HS-5 (cell line): ENCODE results near the gene CHST9.
"Not testable (repeated sequence)": the region's sequence is repeated elsewhere in the genome, so short reads cannot be mapped to it uniquely, and the experiment has no call there.

Experiments used
- DNase-seq: peaks from one replicate; pipeline ENCODE4 v3.0.0-alpha.2; 2012; ENCODE audit warnings: low read depth

The CHST9 gene

DNA sequence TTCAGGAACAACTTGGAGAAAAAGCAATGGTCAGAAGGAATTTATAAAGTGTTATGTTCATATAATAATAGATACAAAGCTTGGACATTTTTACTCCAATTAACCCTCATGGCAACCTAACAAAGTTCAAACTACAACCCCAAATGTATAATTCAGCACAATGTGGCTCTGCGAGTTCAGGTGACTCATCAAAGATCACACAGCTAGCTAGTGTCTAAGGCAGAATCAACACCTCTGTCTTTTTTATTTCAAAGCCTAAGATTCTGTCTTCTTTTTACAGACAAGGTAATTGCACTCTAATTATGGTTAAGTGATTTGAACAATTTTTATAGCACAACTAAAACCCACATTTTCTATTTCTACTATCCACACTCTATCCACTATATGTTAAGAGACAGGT is 90.5 kb downstream of the CHST9 start:
- DNase-seq: no peak

DNA sequence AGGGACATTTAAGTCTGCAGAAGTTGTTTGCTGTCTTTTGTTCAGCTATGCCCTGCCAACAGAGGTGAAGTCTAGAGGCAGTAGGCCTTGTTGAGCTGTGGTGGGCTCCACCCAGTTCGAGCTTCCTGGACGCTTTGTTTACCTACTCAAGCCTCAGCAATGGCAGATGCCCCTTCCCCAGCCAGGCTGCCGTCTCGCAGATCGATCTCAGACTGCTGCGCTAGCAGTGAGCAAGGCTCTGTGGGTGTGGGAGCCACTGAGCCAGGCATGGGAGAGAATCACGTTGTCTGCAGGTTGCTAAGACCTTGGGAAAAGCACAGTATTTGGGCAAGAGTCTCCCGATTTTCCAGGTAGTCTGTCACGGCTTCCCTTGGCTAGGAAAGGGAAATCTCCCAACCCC is 91.8 kb downstream of the CHST9 start:
- DNase-seq: not testable (repeated sequence)

DNA sequence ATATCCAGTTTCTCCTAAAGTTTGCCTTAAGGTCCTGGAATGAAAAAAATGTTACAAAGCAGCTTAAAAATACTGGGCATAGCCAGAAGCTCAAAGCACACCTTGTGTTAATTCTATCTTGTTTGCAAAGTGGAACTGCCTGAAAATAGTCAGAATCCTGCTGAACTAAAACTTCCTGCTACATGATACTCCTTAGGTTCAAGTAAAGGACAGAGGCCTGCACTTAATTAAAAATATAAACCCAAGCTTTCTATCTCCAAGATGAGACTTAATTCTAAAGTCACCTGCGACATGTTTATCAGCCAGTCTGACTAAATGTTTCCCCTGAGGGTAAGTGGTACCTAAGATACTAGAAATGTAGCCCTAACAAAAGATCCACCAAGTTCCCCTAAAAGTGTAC is 103.4 kb downstream of the CHST9 start:
- no peak for DNase-seq

DNA sequence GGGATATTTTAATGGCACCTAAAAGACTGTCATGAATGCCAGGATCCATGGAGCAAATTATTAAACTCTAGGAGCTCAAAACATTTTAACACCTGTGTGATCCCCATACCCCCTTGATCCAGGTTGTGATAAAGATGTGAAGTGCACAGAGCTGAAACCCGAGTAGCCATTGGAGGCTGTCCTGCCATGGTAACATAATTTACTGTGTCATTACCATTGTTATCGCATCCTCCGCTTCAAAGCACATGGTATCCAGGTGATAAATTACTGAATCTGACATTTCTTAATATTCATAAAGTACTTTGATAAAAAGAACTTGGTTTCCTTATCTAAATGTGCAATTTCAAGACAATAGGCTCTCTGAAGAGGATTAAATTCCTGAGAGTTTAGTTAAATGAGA is 109.3 kb downstream of the CHST9 start:
- DNase-seq: no peak

DNA sequence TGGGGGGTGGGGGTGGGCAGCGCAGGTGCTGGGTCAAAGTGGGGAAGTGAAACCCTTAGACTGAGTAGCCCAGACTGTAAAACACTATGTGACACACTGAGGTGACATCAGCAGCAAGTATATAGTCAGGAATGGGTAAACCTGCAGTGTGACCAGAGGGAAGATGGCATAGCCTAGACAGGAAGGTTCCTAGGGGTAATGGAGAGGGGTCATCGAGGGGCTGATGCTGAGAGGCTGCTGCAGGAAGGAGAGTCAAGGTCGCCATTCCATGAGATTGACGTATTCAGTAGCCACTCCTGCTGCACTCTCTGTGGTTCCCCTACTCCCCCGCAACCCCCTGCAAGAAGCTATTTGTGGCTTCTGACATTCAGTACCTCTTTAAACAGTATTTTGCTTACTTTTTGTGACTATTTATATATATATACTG is 111.7 kb downstream of the CHST9 start:
- no peak for DNase-seq

DNA sequence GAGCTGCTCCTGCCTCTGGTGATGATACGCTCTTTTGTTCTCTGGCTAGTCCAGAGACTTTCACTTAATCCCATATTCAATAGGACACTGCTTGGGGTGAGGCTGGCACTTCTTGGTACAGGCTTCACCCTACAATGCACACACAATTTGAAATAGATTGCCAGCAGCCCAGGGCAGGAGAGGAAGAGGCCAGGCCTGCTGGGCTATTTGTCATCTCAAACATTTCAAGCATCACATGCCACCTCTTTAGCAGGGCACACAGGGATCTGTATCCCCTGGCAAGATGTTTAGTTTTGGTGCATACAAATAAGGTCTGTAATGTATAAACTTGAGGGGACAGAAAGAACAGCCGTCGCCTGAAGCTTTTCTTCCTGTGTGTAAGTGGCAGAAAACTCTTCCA is 120.4 kb downstream of the CHST9 start:
- no peak for DNase-seq

DNA sequence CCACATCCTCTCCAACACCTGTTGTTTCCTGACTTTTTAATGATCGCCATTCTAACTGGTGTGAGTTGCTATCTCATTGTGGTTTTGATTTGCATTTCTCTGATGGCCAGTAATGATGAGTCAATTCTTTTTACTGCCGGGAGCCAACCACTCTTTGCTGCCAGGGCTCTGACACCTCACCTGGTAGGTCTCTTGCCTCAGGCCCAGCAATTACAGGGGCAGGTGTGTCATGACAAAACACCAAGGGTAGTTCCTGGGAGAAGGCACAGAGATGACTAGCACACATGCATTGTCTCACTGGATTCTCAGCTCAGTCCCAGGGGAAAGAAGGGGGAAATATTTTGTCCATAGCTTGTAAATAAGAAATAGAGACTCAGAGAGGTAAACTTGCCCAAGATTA is 122.3 kb downstream of the CHST9 start:
- no peak for DNase-seq

DNA sequence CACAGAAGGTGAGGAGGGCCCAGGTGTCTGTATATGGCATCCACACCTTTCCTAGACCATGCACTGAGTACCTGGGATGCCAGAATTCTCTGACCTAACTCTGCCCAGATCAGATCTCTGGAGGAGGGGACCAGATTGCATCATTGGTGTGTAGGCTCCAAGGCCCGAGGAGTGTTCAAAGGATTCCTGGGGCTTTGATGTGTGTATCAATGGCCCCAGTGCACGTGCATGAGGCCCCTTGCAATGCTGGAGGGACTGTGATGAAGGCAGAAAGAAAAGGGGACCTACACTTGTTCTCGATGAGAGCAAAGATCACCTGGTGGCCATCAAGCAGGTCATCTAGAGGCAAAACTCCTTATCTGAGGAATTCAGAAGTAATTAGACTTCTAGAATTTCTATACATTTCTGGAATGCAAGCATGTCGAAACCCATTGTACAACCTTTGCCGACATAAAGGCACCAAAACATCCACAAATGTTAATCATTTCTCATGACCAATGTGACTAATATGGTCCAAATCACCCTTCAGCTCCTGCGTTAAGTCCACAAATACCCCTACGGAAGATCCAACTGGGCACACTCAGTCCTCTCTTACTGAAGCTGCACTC is 123.5 kb downstream of the CHST9 start:
- DNase-seq: no peak

DNA sequence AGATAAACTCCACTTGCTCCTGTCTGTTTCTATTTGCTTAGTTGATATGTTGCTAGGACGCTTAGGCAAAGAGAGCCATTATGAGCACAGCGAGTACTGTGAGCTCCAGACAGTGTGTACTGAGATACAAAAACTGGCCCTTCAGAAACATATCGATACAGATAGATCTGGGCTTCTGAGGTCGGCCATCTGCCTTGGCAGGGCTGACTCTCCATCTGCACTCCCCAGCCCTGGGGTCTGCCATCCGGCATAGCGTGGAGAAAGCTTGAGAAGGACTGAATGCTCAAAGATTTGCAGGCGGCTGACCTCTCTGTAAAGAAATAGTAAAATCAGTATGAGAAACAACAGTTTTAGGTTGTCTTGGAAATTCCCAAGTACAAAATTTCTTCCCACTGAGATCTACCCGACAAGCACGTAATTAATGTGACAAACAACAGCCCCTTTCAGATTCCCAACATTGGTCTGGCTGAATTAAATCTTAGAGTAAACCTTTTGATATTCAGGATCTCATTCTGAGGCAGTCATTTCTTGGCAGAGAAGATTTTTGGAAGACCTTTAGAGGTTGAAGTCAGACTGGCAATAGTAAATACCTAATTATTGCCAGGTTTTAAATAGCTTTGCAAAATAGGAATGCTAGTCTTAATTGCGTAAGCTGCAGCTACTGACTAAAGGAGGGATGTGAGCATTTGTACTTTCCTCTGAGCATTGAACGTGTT is 127.4 kb downstream of the CHST9 start:
- no peak for DNase-seq

DNA sequence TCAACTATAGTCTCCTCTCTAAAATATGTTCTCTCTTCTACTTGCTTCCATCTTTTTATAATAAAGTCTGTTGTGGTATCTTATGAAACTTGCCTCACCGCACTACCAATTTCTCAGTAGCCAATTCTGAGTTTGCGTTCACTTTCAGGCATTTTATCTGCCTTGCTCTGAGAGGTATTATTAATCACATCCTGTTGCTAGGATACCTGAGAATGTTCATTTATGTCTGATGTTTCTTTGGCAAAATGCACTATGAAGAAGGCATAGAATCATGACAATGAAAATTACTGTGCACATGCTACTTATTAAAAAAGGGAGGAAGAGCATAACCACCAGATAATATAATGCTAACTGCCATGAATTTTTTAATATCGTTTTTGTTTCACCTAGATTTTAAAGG is 130.2 kb downstream of the CHST9 start:
- no peak for DNase-seq

DNA sequence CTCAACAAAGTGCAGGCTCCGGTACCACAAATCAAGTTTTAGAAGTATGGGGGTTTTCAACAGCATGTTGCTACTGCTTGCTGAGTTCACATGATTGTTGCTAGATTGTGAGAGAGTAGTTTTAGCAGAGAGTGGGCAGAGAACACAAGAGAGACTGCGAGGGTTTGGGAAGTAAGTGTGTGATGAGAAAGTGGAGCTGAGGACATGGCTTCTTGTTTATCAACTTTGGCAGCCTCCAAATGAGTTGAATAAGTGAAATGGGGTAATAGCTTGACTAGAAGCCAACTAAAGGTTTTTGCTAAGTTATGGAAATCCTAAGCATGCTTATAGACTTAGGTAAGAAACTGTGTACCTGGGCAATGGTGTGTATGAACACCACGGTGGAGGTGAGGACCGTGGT is 135.1 kb downstream of the CHST9 start:
- DNase-seq: no peak

DNA sequence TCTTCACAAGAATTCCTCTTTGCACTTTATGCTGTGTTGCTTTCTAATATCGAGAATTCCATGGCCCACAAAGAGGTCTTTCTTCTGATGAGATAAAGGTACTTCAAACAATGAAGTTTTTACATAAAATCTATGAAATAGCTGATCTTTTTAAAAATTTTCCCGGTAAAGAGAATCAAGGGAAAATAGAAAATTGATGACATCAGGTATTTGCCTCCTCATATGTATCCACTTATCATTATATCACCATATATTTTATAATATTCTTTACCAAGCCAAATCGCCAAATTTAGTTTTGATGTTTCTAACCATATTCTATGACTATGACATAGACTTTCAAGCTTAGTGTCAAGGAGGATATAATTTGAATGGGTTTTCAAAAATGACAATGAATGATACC is 139.8 kb downstream of the CHST9 start:
- DNase-seq: no peak

DNA sequence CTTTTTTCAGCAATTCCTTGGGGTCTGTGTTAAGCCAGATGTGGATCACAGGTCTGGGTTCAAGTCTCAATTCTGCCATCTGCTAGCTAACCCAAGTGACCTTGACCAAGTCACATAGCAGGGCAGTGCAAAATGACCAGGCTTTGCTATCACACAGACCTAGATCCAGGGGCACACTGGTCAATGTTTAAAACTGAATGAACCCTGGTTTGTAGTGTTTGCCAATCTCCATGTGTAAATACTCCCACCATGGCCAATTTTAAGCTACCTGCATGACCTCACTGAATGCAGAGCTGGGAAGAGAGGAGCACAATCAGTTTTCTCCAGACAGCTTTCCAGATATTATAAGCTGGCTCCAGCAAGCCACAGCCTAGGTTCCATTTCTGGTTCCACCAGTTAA is 142.9 kb downstream of the CHST9 start:
- DNase-seq: no peak

DNA sequence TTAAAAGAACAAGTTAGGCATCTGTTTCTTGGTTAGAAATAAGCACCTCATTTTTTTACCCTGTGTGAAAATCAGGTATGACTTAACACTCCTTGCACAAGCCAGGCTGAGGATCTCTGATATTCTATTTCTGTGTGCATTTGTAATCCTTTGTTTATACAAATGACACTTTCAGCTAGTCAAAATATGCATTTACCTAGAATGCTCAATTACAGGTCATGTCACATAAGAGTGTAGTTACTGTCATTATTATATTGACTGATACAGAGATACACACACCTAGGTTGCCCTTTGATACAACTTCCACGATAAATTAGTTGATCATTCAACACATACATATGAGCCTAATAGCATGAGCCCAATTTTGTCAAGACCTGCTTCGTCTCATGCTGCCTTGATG is 144.3 kb downstream of the CHST9 start:
- DNase-seq: no peak

DNA sequence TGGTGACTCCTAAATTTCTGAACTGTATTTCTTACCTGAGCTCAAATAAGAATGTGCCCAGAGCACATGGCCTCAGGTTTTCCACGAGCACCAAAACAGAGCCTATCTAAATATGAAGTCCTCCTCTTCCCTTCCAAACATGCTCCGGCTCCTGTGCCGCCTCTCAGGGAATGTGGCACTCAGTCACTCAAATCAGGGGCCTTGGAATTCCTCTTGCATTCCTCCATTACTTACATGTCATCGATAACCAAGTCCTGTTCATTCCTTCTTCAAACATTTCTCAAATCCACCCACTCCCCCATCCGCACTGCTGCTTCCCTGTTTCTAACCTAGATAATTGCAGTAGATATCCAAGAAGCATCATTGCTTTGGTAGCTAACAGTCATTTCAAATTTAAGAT is 151.4 kb downstream of the CHST9 start:
- DNase-seq: no peak

DNA sequence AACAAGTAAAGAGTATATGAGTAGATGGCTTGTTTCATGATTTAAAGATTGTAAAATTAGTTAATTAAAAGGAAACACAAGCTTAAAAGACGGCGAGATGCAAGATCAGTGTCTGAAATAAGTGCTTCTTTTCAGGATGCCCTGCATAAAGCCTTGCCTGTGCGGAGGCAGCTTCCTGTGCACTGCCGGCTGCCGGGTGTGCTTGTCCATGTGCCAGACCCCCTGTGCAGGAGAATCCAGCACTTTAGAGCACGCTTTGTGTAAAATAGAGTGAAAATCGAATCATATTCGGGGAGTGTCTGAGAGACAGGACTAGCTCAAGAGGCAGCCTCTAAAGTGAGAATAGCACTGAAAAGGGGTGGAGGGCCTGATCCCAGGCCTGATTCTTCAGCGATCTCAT is 154.7 kb downstream of the CHST9 start:
- DNase-seq: no peak

DNA sequence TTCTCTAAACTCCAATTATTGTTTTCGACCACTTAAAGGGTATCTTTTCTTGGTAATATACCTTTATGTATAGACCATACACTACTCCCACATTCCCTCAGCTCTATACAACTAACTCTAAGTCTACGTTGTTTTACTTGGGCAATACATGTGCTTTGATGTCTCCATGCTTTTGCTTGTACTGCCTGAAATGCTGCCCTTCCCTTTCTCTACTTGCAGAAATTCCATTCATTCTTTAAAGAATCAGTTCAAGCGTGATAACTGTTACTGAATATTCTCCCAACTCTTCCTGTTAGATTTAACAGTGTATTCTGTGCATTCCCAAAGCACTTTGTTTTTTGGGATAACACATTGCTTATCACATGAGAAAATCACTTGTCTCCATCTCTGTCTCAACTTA is 162.6 kb downstream of the CHST9 start:
- no peak for DNase-seq

DNA sequence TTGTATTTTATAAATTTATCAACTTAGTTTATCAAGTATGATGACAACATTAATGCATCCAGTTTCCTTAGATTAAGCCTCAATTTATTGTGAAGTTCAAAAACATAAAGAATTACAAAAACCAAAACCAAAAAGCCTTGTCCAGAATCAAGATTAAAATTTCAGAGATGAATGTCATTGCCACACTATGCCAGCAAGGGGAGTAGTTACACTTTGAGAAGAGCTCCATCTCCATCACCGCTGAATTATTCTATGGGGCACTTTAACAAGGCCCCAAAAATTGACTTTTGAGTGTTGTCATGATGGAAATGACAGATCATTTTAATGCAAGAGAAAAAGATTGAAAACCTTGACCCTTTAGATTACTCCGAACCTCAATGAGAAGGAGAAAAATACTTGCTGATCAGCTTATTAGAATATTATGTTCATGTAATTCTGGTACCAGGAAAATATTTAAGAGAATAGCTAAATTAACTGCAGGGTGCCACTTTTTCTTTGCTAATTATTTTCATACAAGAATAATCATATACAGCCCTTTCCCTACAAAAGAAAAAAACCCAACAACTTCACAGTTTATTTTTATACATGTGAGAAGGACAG is 167.1 kb downstream of the CHST9 start:
- no peak for DNase-seq

DNA sequence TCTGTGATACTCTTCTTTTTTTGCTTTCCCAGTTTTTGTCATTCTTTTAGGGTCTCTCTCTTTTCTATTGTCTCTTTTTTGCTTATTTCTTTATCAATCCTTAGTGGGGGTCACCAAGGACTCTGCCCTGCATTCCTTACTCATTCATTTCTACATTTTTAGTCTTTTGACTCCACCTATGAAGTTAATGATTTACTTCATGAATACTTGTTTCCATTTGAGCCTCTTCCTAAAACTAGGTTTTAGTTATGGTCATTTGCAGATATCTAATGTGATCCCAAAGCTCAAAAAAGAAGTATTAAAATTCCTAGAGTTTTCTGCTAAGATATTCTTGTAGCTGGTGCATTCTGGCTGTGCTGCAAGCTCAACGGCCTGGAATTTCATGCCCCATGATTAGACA is 170.3 kb downstream of the CHST9 start:
- no peak for DNase-seq

DNA sequence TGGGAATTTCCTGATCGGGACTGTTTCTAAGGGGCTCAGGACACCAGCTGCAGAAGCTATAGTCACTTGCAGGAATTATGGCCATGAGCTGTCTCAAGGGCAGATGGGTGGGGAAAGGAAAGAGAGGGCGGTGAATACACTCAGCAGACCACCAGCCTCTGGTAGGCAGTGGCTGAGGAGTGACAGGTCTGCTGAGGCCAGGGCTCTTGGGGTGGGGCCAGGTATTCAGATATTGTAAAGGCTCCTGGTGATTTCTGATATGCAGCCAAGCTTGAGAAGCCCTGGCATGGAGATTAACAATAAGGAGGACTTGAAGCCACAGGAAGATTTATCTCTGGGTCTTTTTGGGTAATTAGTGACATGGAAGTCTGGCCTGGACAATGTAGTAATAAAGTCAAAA is 174.3 kb downstream of the CHST9 start:
- no peak for DNase-seq

DNA sequence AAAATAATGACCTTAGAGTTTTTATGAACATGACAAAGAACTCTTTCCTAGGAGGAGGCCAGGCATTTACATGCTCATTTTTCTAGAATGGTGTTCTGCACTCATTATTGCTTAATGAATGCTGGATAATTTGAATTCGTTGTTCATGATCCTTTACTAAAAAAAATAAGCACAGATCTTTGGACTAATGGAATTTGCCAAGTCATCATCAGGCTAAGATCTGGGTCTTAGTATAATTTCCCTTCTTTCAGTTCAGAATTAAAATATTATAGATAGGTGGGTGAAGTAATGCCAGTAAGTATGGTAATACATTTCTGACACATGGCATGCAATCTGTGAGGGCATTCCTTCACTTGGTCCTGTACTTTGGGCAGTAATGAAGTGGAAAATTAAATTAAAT is 175.8 kb downstream of the CHST9 start:
- no peak for DNase-seq

DNA sequence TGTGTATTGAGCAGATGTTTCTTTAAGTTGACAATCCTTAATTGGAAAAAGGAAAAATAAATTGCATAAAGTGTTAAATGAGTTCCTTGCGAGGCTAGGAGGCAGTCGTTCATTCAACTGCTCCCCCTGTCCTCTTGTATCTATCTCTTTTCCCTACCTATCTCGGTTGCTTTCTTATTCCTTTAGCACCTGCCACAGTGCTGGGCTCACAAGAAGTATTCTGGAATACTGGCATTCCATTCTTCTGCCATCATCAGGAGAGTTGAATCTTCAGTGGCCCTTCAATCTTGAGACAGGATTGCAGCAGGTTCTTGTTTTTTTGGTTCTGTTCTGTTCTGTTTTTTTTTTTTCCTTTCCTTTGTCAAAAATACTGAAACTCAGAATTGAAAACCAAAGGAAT is 176.5 kb downstream of the CHST9 start:
- no peak for DNase-seq

DNA sequence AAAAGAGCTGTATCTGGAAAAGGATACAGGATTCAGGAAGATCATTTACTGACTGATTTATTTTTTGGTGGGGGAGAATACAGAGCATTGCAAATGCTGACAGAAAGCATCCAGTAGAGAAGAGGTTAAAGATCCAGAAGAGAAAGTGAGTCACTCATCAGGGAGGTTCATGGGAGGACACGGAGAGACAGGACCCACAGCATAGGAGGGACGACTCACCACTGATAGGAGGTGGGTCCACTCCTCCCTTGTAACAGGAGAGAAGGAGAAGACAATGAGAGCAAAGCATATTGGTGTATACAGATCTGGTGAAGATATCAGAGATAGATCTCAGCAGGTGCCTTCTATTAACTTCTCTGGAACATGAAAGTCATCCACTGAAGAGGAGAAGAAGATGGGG is 177.2 kb downstream of the CHST9 start:
- no peak for DNase-seq

DNA sequence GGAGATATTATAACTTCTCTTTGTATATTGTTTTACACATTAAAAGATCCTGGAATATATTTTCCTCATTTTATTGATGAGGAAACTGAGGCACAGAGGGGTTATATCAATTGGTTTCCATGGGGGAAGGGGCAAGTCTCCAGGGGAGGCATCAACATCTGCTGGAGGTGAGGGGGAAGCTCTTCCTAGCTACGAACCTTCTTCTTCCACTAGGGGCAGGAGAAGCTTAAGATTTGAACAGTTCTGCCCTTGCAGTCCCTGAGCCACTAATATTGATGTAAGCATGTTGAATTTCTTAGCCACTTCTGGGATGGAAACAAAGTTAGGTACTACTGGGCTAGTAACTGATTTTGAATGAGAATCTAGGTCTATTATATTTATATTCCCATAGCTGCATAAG is 179.5 kb downstream of the CHST9 start:
- no peak for DNase-seq
